Adipose tissue (tissue), 3 donors: ENCODE measurements around the gene PHF1. TPM values are rescaled to one million over a fixed set of nuclear protein-coding genes. Genes with fewer than 3 reads are reported as not detected.

ENCODE experiments used
- H3K27ac ChIP-seq: one replicate; pipeline ENCODE4 v1.5.1; 2013; ENCODE audit warnings: low read depth, low read length
- WGBS, 3 donors: extraction: QIAGEN DNeasy Blood & Tissue Kit; methylation state at CpG; one replicate each; pipeline ENCODE4 v1.1.7; 2013; 5-methylcytosine and 5-hydroxymethylcytosine counted together
- polyA plus RNA-seq, 3 donors: library from polyadenylated mRNA; stranded (reverse); fragments of 200-250 nt; gene quantifications; one replicate each; pipeline ENCODE4 v1.2.3, GENCODE V29; 2013
- donor health status: healthy with polysubstance abuse.
- donor health status: Bipolar disorder and iron deficiency.
- donor health status: healthy.

PHF1 gene
- polyA plus RNA-seq, 3 donors = 52.3 to 106 (median 73.9) TPM

- no peak overlapping the region for H3K27ac ChIP-seq
- WGBS, 3 donors = 1% methylated on average over 25 to 68 of the region's 79 CpGs
Measured at GRCh38 chr6:33427585-33428223, 16.9 kb downstream of the PHF1 start.

- 4 to 6% (median 5%) methylated on average over 20 to 31 of the region's 33 CpGs for WGBS, 3 donors
- H3K27ac ChIP-seq = no peak overlapping the region
Measured at GRCh38 chr6:33428224-33428965, 17.6 kb downstream of the PHF1 start.

DNA sequence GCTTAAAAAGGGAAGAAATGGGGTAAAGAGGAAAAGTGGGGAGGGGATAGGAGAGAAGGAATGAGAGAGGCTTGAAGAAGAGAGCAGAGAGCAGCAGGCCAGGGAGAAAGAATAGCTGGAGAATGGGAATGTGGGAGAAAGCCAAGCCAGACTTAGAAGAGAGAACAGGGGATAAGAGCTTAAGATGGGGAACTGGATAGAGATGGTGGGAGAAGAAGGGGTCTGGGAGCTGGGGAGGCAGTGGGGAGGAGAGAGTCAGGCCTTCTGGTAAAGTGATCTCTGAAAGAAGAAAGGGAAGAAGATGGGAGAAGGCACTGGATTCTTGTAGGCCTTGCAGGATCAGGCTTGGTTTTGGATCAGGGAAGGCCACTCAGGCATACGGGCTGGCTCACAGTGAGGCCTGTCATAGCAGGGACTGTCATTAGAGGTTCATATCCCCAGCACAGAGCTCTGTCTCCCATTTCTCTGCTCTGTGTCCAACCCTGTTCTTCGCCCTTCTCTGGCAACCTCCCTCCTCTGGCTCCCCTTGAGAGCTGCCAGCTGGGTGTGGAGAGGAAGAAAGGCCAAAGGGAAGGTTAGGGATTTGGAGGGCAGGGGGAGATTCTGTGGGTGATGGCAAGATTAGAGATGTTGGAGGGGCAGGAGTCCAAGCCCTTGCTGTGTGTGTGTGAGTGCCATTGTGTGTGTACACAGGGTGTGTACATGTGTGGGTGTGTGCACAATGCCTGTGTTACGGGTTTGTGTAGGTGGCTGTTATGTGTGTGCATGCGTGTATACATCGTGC lies 18.3 kb downstream of the PHF1 start:
- WGBS, 3 donors = 46 to 81% (median 60%) methylated on average over 5 of the region's 5 CpGs

DNA sequence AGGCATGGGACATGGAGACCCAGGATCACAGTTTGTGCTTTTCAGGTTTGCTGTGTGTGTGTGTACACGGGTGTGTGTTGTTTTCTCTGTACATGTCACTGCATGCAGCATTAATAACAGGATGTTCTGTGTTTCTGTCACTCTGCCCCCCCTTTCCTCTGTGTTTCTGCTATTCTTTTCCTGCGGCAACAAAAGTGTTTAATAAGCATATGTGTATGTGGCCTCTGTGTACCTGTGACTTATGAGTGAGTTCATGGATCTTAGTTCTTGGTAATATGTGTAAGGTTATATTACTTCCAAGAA lies 18.9 kb downstream of the PHF1 start:
- WGBS, 3 donors = 23 to 58% (median 28%) methylated on average over 2 of the region's 2 CpGs
- H3K27ac ChIP-seq = no peak overlapping the region

More for the DNA sequence above, 18.3 kb downstream of the PHF1 start:
- H3K27ac ChIP-seq = no peak overlapping the region

GRCh38 chr6:33430334-33430733 lies 19.5 kb downstream of the PHF1 start:
- no peak overlapping the region for H3K27ac ChIP-seq
- 45 to 71% (median 48%) methylated on average over 2 of the region's 2 CpGs for WGBS, 3 donors

DNA sequence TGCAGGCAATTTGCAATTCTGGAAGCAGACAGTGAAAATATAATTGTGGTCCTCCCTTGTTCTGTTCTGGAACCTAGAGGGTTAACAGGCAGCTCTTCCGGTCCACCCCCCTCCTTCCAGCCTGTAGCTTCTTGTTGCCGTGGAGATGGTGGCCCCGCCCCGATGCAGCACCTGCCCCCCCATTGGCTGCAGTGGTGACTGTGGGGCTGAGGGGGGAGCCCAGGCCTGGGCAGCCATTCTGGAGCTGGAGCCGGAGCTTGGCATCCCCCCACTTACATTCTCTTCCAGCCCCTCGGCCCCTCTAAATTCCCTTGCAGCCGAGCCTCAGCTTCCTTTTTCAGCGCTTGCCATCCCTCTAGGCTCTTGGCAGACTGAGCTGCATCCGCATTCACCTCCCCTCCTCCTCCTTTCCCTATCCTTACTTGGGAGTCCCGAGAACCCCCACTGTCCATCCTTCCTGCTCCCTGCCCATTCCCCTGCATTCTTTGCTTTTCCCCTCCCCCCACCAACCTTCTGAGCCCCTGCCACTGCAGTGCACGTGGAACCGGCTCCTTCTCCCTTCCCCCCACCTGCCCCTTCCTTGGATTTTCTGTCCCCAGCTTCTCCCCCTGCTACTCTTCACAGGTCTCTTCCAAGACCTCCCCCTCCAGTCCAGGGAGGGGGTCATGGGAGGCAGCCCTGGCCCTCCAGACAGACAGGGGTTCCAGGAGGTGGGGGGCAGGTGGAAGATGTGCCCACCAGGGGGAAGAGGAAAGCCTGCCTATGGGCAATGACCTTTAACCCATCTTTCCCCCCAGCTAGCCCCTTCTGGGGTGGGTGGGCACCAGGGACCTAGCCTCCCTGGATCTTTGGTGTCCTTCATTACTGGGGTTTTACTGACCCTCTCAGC lies 20.4 kb downstream of the PHF1 start:
- H3K27ac ChIP-seq = no peak overlapping the region
- WGBS, 3 donors = 7 to 16% (median 8%) methylated on average over 6 to 12 of the region's 12 CpGs

- 37 to 69% (median 50%) methylated on average over 12 of the region's 12 CpGs for WGBS, 3 donors
Measured at GRCh38 chr6:33431880-33432541, 21.2 kb downstream of the PHF1 start.

GRCh38 chr6:33432546-33432945 lies 21.7 kb downstream of the PHF1 start:
- WGBS, 3 donors = 54 to 79% (median 64%) methylated on average over 10 of the region's 10 CpGs
- no peak overlapping the region for H3K27ac ChIP-seq

More at GRCh38 chr6:33431880-33432541, 21.2 kb downstream of the PHF1 start:
- H3K27ac ChIP-seq = no peak overlapping the region

GRCh38 chr6:33433001-33433543 lies 22.3 kb downstream of the PHF1 start:
- H3K27ac ChIP-seq = no peak overlapping the region
- 83 to 100% (median 89%) methylated on average over 1 of the region's 1 CpG for WGBS, 3 donors

DNA sequence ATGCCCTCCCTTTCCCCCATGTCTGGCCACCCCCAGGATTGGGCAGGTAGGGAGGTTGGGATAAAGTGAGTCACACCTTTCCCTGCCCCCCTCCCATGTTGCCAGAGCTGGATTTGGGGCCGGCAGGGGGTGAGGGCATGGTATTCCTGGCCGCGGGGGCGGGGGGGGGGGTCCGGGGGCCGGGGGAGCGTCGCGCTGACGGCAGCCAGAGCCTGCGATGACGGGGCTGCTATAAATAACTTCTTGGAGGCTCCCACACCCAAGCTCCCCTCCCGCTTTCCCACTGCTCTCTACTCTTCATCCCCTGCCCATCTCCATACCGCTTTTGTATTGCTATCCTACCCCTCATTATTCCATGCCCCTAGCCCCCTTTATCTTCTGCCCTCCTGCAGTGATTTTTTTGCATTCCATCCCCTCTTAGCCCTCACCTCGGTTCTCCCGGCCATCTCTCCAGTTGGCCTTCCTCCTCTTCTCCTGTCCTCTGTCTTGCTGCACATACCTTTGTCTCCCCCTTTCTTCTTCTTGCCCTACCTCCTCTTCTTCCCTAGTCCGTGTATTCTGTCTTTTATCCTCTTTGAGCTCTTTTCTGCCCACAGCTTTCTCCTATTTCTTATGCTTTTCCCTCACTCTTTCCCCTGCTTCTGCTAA lies 22.9 kb downstream of the PHF1 start:
- H3K27ac ChIP-seq = no peak overlapping the region
- 29 to 49% (median 31%) methylated on average over 9 to 16 of the region's 17 CpGs for WGBS, 3 donors

DNA sequence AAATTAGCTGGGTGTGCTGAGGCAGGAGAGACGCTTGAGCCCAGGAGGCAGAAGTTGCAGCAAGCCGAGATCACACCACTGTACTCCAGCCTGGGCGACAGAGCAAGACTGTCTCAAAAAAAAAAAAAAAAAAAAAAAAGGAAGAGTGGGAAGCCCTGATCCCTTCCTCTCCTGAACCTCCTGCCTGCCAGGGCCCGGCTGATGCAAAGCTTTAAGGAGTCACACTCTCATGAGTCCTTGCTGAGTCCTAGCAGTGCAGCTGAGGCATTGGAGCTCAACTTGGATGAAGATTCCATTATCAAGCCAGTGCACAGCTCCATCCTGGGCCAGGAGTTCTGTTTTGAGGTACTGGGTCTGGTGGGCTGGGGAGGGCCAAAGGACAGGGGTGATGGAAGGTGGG lies 24.1 kb downstream of the PHF1 start:
- 84 to 94% (median 87%) methylated on average over 4 of the region's 4 CpGs for WGBS, 3 donors
- H3K27ac ChIP-seq = no peak overlapping the region

DNA sequence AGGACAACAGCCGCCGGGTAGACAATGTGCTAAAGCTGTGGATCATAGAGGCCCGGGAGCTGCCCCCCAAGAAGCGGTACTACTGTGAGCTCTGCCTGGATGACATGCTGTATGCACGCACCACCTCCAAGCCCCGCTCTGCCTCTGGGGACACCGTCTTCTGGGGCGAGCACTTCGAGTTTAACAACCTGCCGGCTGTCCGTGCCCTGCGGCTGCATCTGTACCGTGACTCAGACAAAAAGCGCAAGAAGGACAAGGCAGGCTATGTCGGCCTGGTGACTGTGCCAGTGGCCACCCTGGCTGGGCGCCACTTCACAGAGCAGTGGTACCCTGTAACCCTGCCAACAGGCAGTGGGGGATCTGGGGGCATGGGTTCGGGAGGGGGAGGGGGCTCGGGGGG lies 26.9 kb downstream of the PHF1 start:
- no peak overlapping the region for H3K27ac ChIP-seq
- WGBS, 3 donors = 94 to 97% (median 95%) methylated on average over 13 to 18 of the region's 18 CpGs

GRCh38 chr6:33438978-33439594 lies 28.3 kb downstream of the PHF1 start:
- 92 to 95% (median 93%) methylated on average over 3 of the region's 3 CpGs for WGBS, 3 donors
- H3K27ac ChIP-seq = no peak overlapping the region

GRCh38 chr6:33439956-33440648 lies 29.3 kb downstream of the PHF1 start:
- H3K27ac ChIP-seq = no peak overlapping the region
- WGBS, 3 donors = 78 to 80% (median 80%) methylated on average over 9 of the region's 9 CpGs

DNA sequence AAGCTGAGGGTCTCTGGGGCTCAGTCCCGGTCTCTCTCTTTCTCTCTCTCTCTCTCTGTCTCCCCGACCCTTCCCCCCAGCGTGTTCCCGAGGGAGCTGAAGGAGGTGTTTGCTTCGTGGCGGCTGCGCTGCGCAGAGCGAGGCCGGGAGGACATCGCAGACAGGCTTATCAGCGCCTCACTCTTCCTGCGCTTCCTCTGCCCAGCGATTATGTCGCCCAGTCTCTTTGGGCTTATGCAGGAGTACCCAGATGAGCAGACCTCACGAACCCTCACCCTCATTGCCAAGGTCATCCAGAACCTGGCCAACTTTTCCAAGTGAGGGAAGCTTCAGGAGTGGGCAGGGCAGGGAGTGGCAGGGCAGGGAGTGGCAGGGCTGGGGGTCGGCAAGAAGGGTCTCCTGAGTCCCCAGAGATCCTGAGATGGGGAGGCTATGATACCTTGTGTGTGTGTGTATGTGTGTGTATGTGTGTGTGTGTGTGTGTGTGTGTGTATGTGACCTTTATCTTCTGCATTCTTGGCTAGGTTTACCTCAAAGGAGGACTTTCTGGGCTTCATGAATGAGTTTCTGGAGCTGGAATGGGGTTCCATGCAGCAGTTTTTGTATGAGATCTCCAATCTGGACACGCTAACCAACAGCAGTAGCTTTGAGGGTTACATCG lies 30.0 kb downstream of the PHF1 start:
- WGBS, 3 donors = 81 to 86% (median 82%) methylated on average over 19 of the region's 19 CpGs
- no peak overlapping the region for H3K27ac ChIP-seq

GRCh38 chr6:33441457-33441856 lies 30.6 kb downstream of the PHF1 start:
- no peak overlapping the region for H3K27ac ChIP-seq
- WGBS, 3 donors = 93 to 95% (median 94%) methylated on average over 9 of the region's 9 CpGs
